ENCODE results near the gene ZC3H15.

Gene ZC3H15

GRCh38 chr2:186546846-186547245, 60.8 kb downstream of the ZC3H15 start:
- no peak for DNase-seq

- DNase-seq = no peak
These were observed 65.4 kb downstream of the ZC3H15 start for GRCh38 chr2:186551323-186552050.

- DNase-seq = no peak
These were observed 68.4 kb downstream of the ZC3H15 start for GRCh38 chr2:186554429-186554828.

GRCh38 chr2:186554850-186555671, 69.0 kb downstream of the ZC3H15 start:
- DNase-seq = no peak

GRCh38 chr2:186558512-186559276, 72.6 kb downstream of the ZC3H15 start:
- no peak for DNase-seq

All from CD4-positive, alpha-beta T cell treated with Interleukin-6 for 4 hours (primary cell).